Neutrophil (primary cell): ENCODE measurements around the gene DEUP1.

Experiments
- H3K27ac ChIP-seq: fragments of 200-600 bp; sonication (generic); 2 replicates; pipeline ENCODE4 v1.5.1; 2016; ENCODE audit warnings: mild to moderate bottlenecking, moderate library complexity
- H3K27me3 ChIP-seq: fragments of 200-600 bp; sonication (generic); 2 replicates; pipeline ENCODE4 v1.6.0; 2016; ENCODE audit warnings: mild to moderate bottlenecking
- H3K36me3 ChIP-seq: fragments of 200-600 bp; sonication (generic); 2 replicates; pipeline ENCODE4 v1.5.1; 2017
- H3K4me1 ChIP-seq, 2 experiments: fragments of 200-600 bp in 1 of 2; sonication (generic) in 1 of 2; 1 replicate in 1 of 2; 2 replicates in 1 of 2; pipeline versions ENCODE4 v1.5.1 to v1.6.1; 2013 to 2016; ENCODE audit warnings: low read depth in 1 of 2, low read length in 1 of 2, mild to moderate bottlenecking in 1 of 2, moderate library complexity in 1 of 2; ENCODE audit not compliant: control insufficient read depth in 1 of 2, insufficient read depth in 1 of 2
- H3K4me3 ChIP-seq, 2 experiments: fragments of 200-600 bp in 1 of 2; sonication (generic) in 1 of 2; 1 replicate in 1 of 2; 2 replicates in 1 of 2; pipeline ENCODE4 v1.5.1; 2013 to 2016; ENCODE audit warnings: low read depth in 1 of 2, low read length in 1 of 2, mild to moderate bottlenecking in 1 of 2, moderate library complexity in 1 of 2
- H3K9me3 ChIP-seq: fragments of 200-600 bp; sonication (generic); 2 replicates; pipeline ENCODE4 v1.5.1; 2016
- TF ChIP-seq, protein P1 (sequence below): fragments of 200-600 bp; sonication (generic); IDR thresholded peaks from 2 replicates; pipeline ENCODE4 v1.5.1; 2016; ENCODE audit warnings: antibody characterized with exemption

Gene DEUP1

GRCh38 chr11:93326681-93327080 lies 3.9 kb upstream of the DEUP1 start:
- H3K27ac ChIP-seq: no peak overlapping the region
- no peak overlapping the region for H3K4me3 ChIP-seq
- H3K36me3 ChIP-seq: no peaks in the 10 kb centered on the region
- peaks cover 38% of the 10 kb centered on the region for H3K27me3 ChIP-seq
- TF ChIP-seq, protein P1, sequence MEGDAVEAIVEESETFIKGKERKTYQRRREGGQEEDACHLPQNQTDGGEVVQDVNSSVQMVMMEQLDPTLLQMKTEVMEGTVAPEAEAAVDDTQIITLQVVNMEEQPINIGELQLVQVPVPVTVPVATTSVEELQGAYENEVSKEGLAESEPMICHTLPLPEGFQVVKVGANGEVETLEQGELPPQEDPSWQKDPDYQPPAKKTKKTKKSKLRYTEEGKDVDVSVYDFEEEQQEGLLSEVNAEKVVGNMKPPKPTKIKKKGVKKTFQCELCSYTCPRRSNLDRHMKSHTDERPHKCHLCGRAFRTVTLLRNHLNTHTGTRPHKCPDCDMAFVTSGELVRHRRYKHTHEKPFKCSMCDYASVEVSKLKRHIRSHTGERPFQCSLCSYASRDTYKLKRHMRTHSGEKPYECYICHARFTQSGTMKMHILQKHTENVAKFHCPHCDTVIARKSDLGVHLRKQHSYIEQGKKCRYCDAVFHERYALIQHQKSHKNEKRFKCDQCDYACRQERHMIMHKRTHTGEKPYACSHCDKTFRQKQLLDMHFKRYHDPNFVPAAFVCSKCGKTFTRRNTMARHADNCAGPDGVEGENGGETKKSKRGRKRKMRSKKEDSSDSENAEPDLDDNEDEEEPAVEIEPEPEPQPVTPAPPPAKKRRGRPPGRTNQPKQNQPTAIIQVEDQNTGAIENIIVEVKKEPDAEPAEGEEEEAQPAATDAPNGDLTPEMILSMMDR: no peak
- no peaks in the 10 kb centered on the region for H3K4me1 ChIP-seq
- no peaks in the 10 kb centered on the region for H3K9me3 ChIP-seq

DNA sequence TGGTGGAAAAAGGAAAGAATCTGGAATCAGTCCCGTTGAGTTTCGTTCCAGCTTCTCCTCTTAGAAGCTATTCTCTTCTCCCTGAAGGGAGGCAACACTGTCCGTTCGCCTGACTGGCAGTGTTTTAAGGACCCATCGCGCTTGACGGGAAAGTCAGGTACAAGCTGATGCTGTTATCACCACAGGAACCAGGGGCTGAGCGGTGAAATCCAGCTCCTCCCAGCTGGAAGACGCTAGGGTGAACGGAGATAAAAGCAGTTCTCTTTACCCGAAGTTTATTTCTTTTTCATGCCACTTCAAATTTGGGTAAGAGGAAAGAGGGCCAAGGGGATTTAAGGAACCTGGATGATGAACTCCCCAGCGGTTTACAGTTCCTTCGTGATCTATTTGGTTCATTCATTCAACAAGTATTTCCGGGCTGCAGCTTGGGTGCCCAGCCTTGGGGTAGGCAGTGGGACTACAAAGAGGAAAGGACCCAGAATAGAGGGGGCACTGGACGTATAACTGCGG lies 551 bp upstream of the DEUP1 start:
- Histone ChIP-seq H3K4me3 (no peak overlapping the region), H3K27ac (no peak overlapping the region), H3K9me3 (no peaks in the 10 kb centered on the region), H3K36me3 (no peaks in the 10 kb centered on the region), H3K4me1 (no peaks in the 10 kb centered on the region), H3K27me3 (peaks cover 57% of the 10 kb centered on the region)
- TF ChIP-seq, protein P1: no peak

- H3K4me1 ChIP-seq: no peaks in the 10 kb centered on the region
- no peak overlapping the region for H3K27ac ChIP-seq
- TF ChIP-seq, protein P1: no peak
- no peak overlapping the region for H3K4me3 ChIP-seq
- H3K36me3 ChIP-seq: no peaks in the 10 kb centered on the region
- H3K9me3 ChIP-seq: no peaks in the 10 kb centered on the region
- no peaks in the 10 kb centered on the region for H3K27me3 ChIP-seq
Observed at GRCh38 chr11:93340223-93340622, 9.7 kb downstream of the DEUP1 start.

DNA sequence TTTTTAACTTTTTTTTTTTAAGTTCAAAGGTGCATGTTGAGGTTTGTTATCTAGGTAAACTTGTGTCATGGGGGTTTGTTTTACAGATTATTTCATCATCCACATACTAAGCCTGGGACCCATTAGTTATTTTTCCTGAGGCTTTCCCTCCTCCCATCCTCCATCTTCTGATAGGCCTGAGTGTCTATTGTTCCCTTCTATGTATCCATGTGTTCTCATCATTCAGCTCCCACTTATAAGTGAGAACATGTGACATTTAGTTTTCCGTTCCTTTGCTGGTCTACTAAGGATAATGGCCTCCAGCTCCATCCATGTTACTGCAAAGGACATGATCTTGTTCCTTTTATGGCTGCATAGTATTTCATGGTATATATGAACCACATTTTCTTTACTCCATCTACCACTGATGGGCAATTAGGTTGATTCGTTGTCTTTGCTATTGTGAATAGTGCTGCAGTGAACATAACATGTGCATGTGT lies 14.4 kb downstream of the DEUP1 start:
- H3K9me3 ChIP-seq: no peaks in the 10 kb centered on the region
- H3K27ac ChIP-seq: no peak overlapping the region
- no peaks in the 10 kb centered on the region for H3K27me3 ChIP-seq
- no peaks in the 10 kb centered on the region for H3K36me3 ChIP-seq
- no peaks in the 10 kb centered on the region for H3K4me1 ChIP-seq
- no peak overlapping the region for H3K4me3 ChIP-seq
- TF ChIP-seq, protein P1: no peak

DNA sequence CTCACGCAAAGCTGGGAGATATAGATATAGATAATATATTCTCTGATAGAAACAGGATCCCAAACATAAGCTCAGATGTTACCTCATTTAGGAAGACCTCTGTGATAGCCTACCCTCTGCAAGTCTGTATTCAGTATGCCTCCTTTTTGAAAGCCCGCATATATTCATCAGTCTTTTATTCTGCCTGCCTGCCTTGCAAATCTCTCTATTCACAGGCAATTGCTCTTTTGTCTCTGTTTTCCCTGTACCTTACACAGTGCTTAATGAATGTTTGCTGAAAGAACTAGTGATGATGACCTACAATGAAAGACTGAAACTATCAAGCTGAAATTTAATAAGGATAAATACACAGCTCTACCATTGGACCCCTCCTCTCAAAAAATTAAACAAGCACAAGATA lies 18.4 kb downstream of the DEUP1 start:
- no peaks in the 10 kb centered on the region for H3K27me3 ChIP-seq
- no peaks in the 10 kb centered on the region for H3K4me1 ChIP-seq
- H3K36me3 ChIP-seq: no peaks in the 10 kb centered on the region
- H3K4me3 ChIP-seq: no peak overlapping the region
- no peak overlapping the region for H3K27ac ChIP-seq
- no peaks in the 10 kb centered on the region for H3K9me3 ChIP-seq
- TF ChIP-seq, protein P1: no peak

- Histone ChIP-seq H3K27ac (no peak overlapping the region), H3K9me3 (no peaks in the 10 kb centered on the region), H3K27me3 (no peaks in the 10 kb centered on the region), H3K4me1 (no peaks in the 10 kb centered on the region), H3K36me3 (no peaks in the 10 kb centered on the region), H3K4me3 (no peak overlapping the region)
- TF ChIP-seq, protein P1: no peak
Observed at GRCh38 chr11:93350835-93351234, 20.3 kb downstream of the DEUP1 start.
